HepG2 (cell line): ENCODE data around the gene FMNL2. TPM values are rescaled to one million over a fixed set of nuclear protein-coding genes. Genes with fewer than 3 reads are reported as not detected.

Experiments used
- ATAC-seq: fragments of 200-7000 bp; cut with Tn5 transposase; 3 replicates; pipeline ENCODE4 v1.9.1; 2020; ENCODE audit warnings: mild to moderate bottlenecking, moderate library complexity
- BruUV-seq: library from RNA; stranded (reverse); fragments of 400-500 nt; replicated peaks from 2 replicates; lab custom pipeline; 2021; lab: Mats Ljungman, UMichigan
- CTCF ChIA-PET: fragments of 300-600 bp; formaldehyde crosslinking; extraction: SDS; loops from one replicate; lab custom pipeline; 2021; ENCODE audit warnings: low total read pairs, inconsistent platforms, low intra/inter-chr PET ratio; lab: Yijun Ruan, JAX
- POLR2A ChIA-PET: fragments of 350-600 bp; sonication (Branson Sonifier 250); formaldehyde crosslinking; loops from one replicate; lab custom pipeline; 2020; ENCODE audit warnings: antibody characterized with exemption, inconsistent platforms; lab: Yijun Ruan, JAX
- DNase-seq: peaks from one replicate; pipeline ENCODE4 v3.0.0-alpha.2; 2015; ENCODE audit warnings: low spot score
- FAIRE-seq: peaks from 3 replicates; lab custom pipeline; 2011; peaks lifted over from hg19 to GRCh38; lab: Jason Lieb, UNC
- H2AFZ ChIP-seq: one replicate; pipeline ENCODE4 v1.6.1; 2011; ENCODE audit warnings: low read length, inconsistent platforms
- H3K27ac ChIP-seq: fragments of 300-600 bp; 3 replicates; pipeline ENCODE4 v1.8.0; 2011; ENCODE audit warnings: mixed run types, mild to moderate bottlenecking, mixed read lengths, low read length, inconsistent platforms; ENCODE audit not compliant: insufficient read depth; ENCODE audit errors: extremely low read length
- H3K27me3 ChIP-seq, 2 experiments: fragments of 200-600 bp in 1 of 2; 2 replicates in 1 of 2; 3 replicates in 1 of 2; pipeline versions ENCODE4 v1.6.0 to v1.8.0; 2011; ENCODE audit warnings: low read length in 2 of 2, mild to moderate bottlenecking in 2 of 2, moderate library complexity in 2 of 2, inconsistent platforms in 1 of 2; ENCODE audit not compliant: insufficient read depth in 2 of 2, control insufficient read depth in 1 of 2
- H3K36me3 ChIP-seq, 2 experiments: fragments of 200-600 bp in 1 of 2; replicated peaks in 1 of 2; 2 replicates in 1 of 2; 3 replicates in 1 of 2; pipeline versions ENCODE4 v1.5.1 to v1.8.0; 2011; ENCODE audit warnings: low read length in 2 of 2, inconsistent platforms in 1 of 2; ENCODE audit not compliant: insufficient read depth in 2 of 2, control insufficient read depth in 1 of 2
- H3K4me1 ChIP-seq: 2 replicates; pipeline ENCODE4 v1.5.1; 2012; ENCODE audit warnings: low read length, inconsistent platforms; ENCODE audit not compliant: insufficient read depth
- H3K4me2 ChIP-seq: 2 replicates; pipeline ENCODE4 v1.6.0; 2011; ENCODE audit warnings: low read depth, low read length, inconsistent platforms
- H3K4me3 ChIP-seq, 3 experiments: fragments of 200-600 bp in 1 of 3; sonication (generic), shearing (Covaris generic) in 1 of 3; replicated peaks in 1 of 3; 2 replicates each; pipeline ENCODE4 v1.5.1; 2011 to 2016; ENCODE audit warnings: low read length in 3 of 3, inconsistent platforms in 2 of 3, low read depth in 2 of 3, mild to moderate bottlenecking in 2 of 3, control low read depth in 1 of 3, mixed read lengths in 1 of 3; ENCODE audit not compliant: insufficient read depth in 1 of 3
- H3K79me2 ChIP-seq: one replicate; pipeline ENCODE4 v1.6.1; 2011; ENCODE audit warnings: low read length, inconsistent platforms; ENCODE audit not compliant: insufficient read depth
- H3K9ac ChIP-seq: 2 replicates; pipeline ENCODE4 v1.6.0; 2011; ENCODE audit warnings: mild to moderate bottlenecking, low read depth, low read length, inconsistent platforms; ENCODE audit not compliant: insufficient read depth
- H3K9me3 ChIP-seq: 2 replicates; pipeline ENCODE4 v1.5.1; 2012; ENCODE audit warnings: mild to moderate bottlenecking, low read length
- H4K20me1 ChIP-seq: 2 replicates; pipeline ENCODE4 v1.6.0; 2011; ENCODE audit warnings: inconsistent platforms, mild to moderate bottlenecking, low read length, moderate library complexity; ENCODE audit not compliant: insufficient read depth
- CBX5 ChIP-seq: sonication (generic); formaldehyde crosslinking; IDR thresholded peaks from 2 replicates; pipeline ENCODE4 v1.4.0; 2020; ENCODE audit warnings: missing genetic modification reagents, borderline replicate concordance
- FIP1L1 ChIP-seq: fragments of 200-400 bp; formaldehyde crosslinking; IDR thresholded peaks from 2 replicates; pipeline ENCODE4 v1.6.1; 2018; ENCODE audit warnings: low read depth, mild to moderate bottlenecking, low read length, moderate library complexity, borderline replicate concordance; ENCODE audit not compliant: insufficient read depth
- FOXK2 ChIP-seq: fragments of 450-650 bp; IDR thresholded peaks from 2 replicates; pipeline ENCODE4 v1.6.1; 2016
- JDP2 ChIP-seq: sonication (generic); formaldehyde crosslinking; IDR thresholded peaks from 2 replicates; pipeline ENCODE4 v1.8.1; 2022; ENCODE audit warnings: missing genetic modification reagents, borderline replicate concordance
- SMAD9 ChIP-seq: sonication (generic); formaldehyde crosslinking; IDR thresholded peaks from 2 replicates; pipeline ENCODE4 v1.5.1; 2020; ENCODE audit warnings: mild to moderate bottlenecking, missing genetic modification reagents
- SOX13 ChIP-seq, 3 experiments: fragments of 450-650 bp in 1 of 3; sonication (generic) in 1 of 3; formaldehyde crosslinking in 1 of 3; IDR thresholded peaks in 2 of 3; conservative IDR thresholded peaks in 1 of 3; 2 replicates each; pipeline versions ENCODE4 v1.5.0 to v1.6.1; 2016 to 2020; ENCODE audit warnings: antibody characterized with exemption in 1 of 3, mild to moderate bottlenecking in 1 of 3, missing compliant biosample characterization in 1 of 3, missing genetic modification reagents in 1 of 3, moderate library complexity in 1 of 3
- ZBTB1 ChIP-seq: sonication (generic); formaldehyde crosslinking; IDR thresholded peaks from 2 replicates; pipeline ENCODE4 v1.4.0; 2020; ENCODE audit warnings: missing genetic modification reagents, borderline replicate concordance
- ZBTB3 ChIP-seq: sonication (generic); formaldehyde crosslinking; IDR thresholded peaks from 2 replicates; pipeline ENCODE4 v1.4.0; 2020; ENCODE audit warnings: low read depth, mild to moderate bottlenecking, moderate library complexity, missing genetic modification reagents, borderline replicate concordance
- ZNF335 ChIP-seq: sonication (generic); formaldehyde crosslinking; IDR thresholded peaks from 2 replicates; pipeline ENCODE4 v1.4.0; 2020; ENCODE audit warnings: missing genetic modification reagents
- ZNF33B ChIP-seq: sonication (generic); formaldehyde crosslinking; IDR thresholded peaks from 2 replicates; pipeline ENCODE4 v1.5.1; 2020; ENCODE audit warnings: mild to moderate bottlenecking, missing genetic modification reagents
- ZNF768 ChIP-seq: sonication (generic); formaldehyde crosslinking; IDR thresholded peaks from 2 replicates; pipeline ENCODE4 v1.4.0; 2020; ENCODE audit warnings: missing genetic modification reagents
- WGBS: methylation state at CpG from one replicate; pipeline ENCODE4 v1.1.6; 2017; ENCODE audit warnings: low lambda C conversion rate; 5-methylcytosine and 5-hydroxymethylcytosine counted together
- in situ Hi-C: cut with HindIII; loops from 2 replicates; pipeline ENCODE4 v1.10.0; 2017; ENCODE audit warnings: low pct_unique_long_range_greater_than_20kb; ENCODE audit not compliant: extremely low pct_ligation_motif_present
- intact Hi-C: fragments of 100-400 bp; cut with micrococcal nuclease; formaldehyde crosslinking; loops from one replicate; pipeline ENCODE4 v1.10.0; 2022; ENCODE audit not compliant: unreplicated experiment
- polyA plus RNA-seq, 8 experiments: library from polyadenylated mRNA; depleted of rRNA in 3 of 8; stranded (reverse) in 7 of 8; unstranded in 1 of 8; fragments of >200 nt; fragmentation: Illumina TruSeq in 4 of 8; extraction: Trizol in 4 of 8; gene quantifications; 2 replicates each; pipeline versions ENCODE4 v1.2.1 to v1.2.3, GENCODE V29; 2011 to 2016; ENCODE audit warnings: low read depth in 4 of 8, missing spikeins in 1 of 8, mixed read lengths in 1 of 8; ENCODE audit not compliant: insufficient read depth in 1 of 8
- total RNA-seq, 5 experiments: library from RNA; depleted of rRNA; stranded (reverse); fragments of >200 nt; fragmentation: Illumina TruSeq; extraction: Trizol; gene quantifications; 2 replicates each; pipeline ENCODE4 v1.2.3, GENCODE V29; 2016; ENCODE audit warnings: low read depth in 1 of 5
- TF ChIP-seq, protein P1 (sequence below): IDR thresholded peaks from 2 replicates; pipeline ENCODE4 v1.4.0; 2020; ENCODE audit warnings: mild to moderate bottlenecking, missing genetic modification reagents
- TF ChIP-seq, protein P2 (sequence below): sonication (generic); formaldehyde crosslinking; IDR thresholded peaks from 2 replicates; pipeline ENCODE4 v1.8.1; 2023; ENCODE audit warnings: missing genetic modification reagents, mild to moderate bottlenecking, borderline replicate concordance

FMNL2 gene
- total and polyA plus RNA-seq, 2 of the 13 experiments (the other 11 are each of a cell fraction or from before 2014, with no cell fraction given) = 66.5 to 67.7 TPM

DNA sequence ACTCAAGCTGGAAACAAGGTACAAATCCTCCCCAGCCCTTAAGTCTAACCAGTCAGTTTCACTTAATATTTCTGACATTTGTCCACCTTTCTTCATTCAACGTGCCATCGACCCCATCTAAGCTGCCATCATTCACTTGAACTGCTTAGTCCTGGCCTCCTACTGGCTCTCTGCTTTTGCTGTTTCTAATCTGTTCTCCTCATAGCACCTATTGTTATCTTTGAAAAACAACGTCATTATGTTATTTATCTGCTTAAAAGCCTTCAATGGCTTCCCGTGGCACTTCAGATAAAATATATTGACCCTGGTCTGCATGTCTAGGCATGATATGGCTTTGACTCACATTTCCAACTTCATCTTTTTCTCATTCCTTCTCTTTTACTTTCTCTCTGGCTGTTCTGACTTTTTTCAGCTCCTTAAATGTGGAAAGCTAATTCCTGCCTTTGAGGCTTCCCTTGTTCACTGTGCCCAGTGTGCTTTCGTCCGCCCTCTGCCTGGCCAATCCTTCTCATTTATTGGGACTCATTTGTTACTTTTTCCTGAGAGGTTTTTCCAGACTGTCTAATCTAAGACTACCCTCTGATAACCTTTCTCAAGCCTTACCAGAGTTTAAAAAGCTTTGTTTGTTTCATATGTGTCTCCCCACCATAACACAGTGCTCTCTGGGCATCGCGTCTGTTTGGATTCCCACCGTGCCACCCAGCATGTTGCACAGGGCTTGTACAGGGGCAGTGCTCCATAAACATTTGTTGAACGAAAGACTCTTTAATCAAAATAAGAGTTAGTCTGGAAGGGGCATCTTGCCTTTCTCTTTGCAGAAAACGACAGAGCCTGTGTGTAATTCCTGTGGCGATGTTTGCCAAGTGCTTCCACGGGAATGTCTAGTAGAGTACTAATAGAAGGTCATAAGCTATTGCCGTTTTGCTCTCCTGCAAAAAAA, 183.9 kb downstream of the FMNL2 start:
- no peak for DNase-seq
- Histone ChIP-seq H3K27me3 (no peaks in the 10 kb centered on the region), H3K4me3 (no peak overlapping the region), H3K9ac (no peak overlapping the region), H3K9me3 (no peaks in the 10 kb centered on the region), H3K27ac (no peak overlapping the region), H2AFZ (no peak overlapping the region), H3K36me3 (peaks cover 0 to 5% of the 10 kb centered on the region in 2 experiments; a peak in 1 of 5 replicates), H3K4me1 (peaks cover 20% of the 10 kb centered on the region), H3K79me2 (peaks cover 65% of the 10 kb centered on the region), H4K20me1 (no peaks in the 10 kb centered on the region; the same call in 1 of the 2 replicates), H3K4me2 (no peak overlapping the region)
- WGBS = 90% methylated on average over 14 of the region's 14 CpGs
- POLR2A ChIA-PET = no interaction called here
- no peak for TF ChIP-seq FOXK2
- TF ChIP-seq ZBTB3 (CRISPR knock-in tag) = no peak
- no peak for ATAC-seq
- CTCF ChIA-PET = no interaction called here
- FAIRE-seq = no peak
- intact Hi-C loops (no loop called here), in situ Hi-C loops (no loop called here)
- BruUV-seq = no TSS peak

DNA sequence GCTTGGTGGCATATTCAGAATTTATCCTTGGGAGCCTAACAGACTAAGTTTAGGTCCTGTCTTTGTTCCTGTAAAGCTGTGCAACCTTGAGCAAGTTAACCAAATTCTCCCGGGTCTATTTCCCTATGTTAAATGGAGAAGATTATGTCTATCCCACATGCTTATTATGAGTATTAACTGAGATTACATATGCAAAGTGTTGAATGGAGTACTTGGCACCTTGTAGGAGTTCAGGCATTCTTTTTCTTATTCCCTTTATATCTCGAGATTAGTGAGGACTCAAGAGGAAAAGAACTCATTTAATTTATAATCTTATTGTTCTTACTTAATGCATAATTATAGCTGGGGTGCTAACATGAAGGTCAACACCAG, 184.6 kb downstream of the FMNL2 start:
- no TSS peak for BruUV-seq
- POLR2A ChIA-PET = no interaction called here
- FAIRE-seq (no peak), DNase-seq (no peak), ATAC-seq (no peak)
- intact Hi-C loops = no loop called here
- Histone ChIP-seq H3K4me3 (no peak overlapping the region), H3K27ac (no peak overlapping the region), H3K9me3 (no peaks in the 10 kb centered on the region), H3K9ac (no peak overlapping the region), H4K20me1 (no peaks in the 10 kb centered on the region; the same call in 1 of the 2 replicates), H3K36me3 (peaks cover 0 to 5% of the 10 kb centered on the region in 2 experiments; a peak in 2 of 5 replicates), H3K4me1 (peaks cover 20% of the 10 kb centered on the region), H3K27me3 (no peaks in the 10 kb centered on the region), H3K4me2 (no peak overlapping the region), H2AFZ (no peak overlapping the region), H3K79me2 (peaks cover 59% of the 10 kb centered on the region)
- in situ Hi-C loops = no loop called here
- WGBS = 48% methylated on average over 2 of the region's 2 CpGs
- CTCF ChIA-PET = no interaction called here
- no peak for TF ChIP-seq ZNF335
- TF ChIP-seq SOX13 (IDR thresholded peaks at IDR 0.05) = no peak
- no peak for TF ChIP-seq SOX13 (CRISPR knock-in tag; conservative IDR thresholded peaks at IDR 0.05 in 1 of 2, IDR thresholded peaks at IDR 0.05 in 1 of 2)
- no peak for TF ChIP-seq CBX5 (CRISPR knock-in tag)
- TF ChIP-seq ZNF33B (CRISPR knock-in tag) = no peak
- no peak for TF ChIP-seq ZNF768 (CRISPR knock-in tag)
- no peak for TF ChIP-seq SMAD9 (CRISPR knock-in tag)
- TF ChIP-seq, protein P1, sequence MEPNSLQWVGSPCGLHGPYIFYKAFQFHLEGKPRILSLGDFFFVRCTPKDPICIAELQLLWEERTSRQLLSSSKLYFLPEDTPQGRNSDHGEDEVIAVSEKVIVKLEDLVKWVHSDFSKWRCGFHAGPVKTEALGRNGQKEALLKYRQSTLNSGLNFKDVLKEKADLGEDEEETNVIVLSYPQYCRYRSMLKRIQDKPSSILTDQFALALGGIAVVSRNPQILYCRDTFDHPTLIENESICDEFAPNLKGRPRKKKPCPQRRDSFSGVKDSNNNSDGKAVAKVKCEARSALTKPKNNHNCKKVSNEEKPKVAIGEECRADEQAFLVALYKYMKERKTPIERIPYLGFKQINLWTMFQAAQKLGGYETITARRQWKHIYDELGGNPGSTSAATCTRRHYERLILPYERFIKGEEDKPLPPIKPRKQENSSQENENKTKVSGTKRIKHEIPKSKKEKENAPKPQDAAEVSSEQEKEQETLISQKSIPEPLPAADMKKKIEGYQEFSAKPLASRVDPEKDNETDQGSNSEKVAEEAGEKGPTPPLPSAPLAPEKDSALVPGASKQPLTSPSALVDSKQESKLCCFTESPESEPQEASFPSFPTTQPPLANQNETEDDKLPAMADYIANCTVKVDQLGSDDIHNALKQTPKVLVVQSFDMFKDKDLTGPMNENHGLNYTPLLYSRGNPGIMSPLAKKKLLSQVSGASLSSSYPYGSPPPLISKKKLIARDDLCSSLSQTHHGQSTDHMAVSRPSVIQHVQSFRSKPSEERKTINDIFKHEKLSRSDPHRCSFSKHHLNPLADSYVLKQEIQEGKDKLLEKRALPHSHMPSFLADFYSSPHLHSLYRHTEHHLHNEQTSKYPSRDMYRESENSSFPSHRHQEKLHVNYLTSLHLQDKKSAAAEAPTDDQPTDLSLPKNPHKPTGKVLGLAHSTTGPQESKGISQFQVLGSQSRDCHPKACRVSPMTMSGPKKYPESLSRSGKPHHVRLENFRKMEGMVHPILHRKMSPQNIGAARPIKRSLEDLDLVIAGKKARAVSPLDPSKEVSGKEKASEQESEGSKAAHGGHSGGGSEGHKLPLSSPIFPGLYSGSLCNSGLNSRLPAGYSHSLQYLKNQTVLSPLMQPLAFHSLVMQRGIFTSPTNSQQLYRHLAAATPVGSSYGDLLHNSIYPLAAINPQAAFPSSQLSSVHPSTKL (CRISPR knock-in tag) = no peak
- no peak for TF ChIP-seq ZBTB1 (CRISPR knock-in tag)
- TF ChIP-seq FIP1L1 = no peak
- TF ChIP-seq, protein P2, sequence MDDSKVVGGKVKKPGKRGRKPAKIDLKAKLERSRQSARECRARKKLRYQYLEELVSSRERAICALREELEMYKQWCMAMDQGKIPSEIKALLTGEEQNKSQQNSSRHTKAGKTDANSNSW (CRISPR knock-in tag) = no peak
- no peak for TF ChIP-seq JDP2
